Ishikawa (cell line): ENCODE measurements around the gene EFNA5.

Experiments used
- CEBPB ChIP-seq: IDR thresholded peaks from 2 replicates; pipeline ENCODE4 v1.6.1; 2012
- CREB1 ChIP-seq: IDR thresholded peaks from 2 replicates; pipeline ENCODE4 v1.6.1; 2012; ENCODE audit warnings: low read depth
- EGR1 ChIP-seq: IDR thresholded peaks from 2 replicates; pipeline ENCODE4 v1.6.1; 2012
- EP300 ChIP-seq: IDR thresholded peaks from 2 replicates; pipeline ENCODE4 v1.6.1; 2012; ENCODE audit warnings: borderline replicate concordance
- FOXM1 ChIP-seq: IDR thresholded peaks from 2 replicates; pipeline ENCODE4 v1.6.1; 2012; ENCODE audit warnings: low read depth, borderline replicate concordance
- NFIC ChIP-seq: IDR thresholded peaks from 2 replicates; pipeline ENCODE4 v1.6.1; 2012
- RAD21 ChIP-seq: IDR thresholded peaks from 2 replicates; pipeline ENCODE4 v1.6.1; 2012; ENCODE audit warnings: low read depth
- TAF1 ChIP-seq: IDR thresholded peaks from 2 replicates; pipeline ENCODE4 v1.6.1; 2012; ENCODE audit warnings: low read depth, mild to moderate bottlenecking
- TCF12 ChIP-seq: IDR thresholded peaks from 2 replicates; pipeline ENCODE4 v1.6.1; 2012; ENCODE audit warnings: low read depth
- TEAD4 ChIP-seq: IDR thresholded peaks from 2 replicates; pipeline ENCODE4 v1.6.1; 2012
- USF1 ChIP-seq: IDR thresholded peaks from 2 replicates; pipeline ENCODE4 v1.6.1; 2012
- YY1 ChIP-seq: IDR thresholded peaks from 2 replicates; pipeline ENCODE4 v1.6.1; 2012; ENCODE audit warnings: low read depth
- ZBTB7A ChIP-seq: IDR thresholded peaks from 2 replicates; pipeline ENCODE4 v1.6.1; 2012; ENCODE audit warnings: low read depth
- TF ChIP-seq, protein P1 (sequence below): IDR thresholded peaks from 2 replicates; pipeline ENCODE4 v1.6.1; 2012; ENCODE audit warnings: low read depth, mild to moderate bottlenecking
- TF ChIP-seq, protein P2 (sequence below): IDR thresholded peaks from 2 replicates; pipeline ENCODE4 v1.6.1; 2012

EFNA5 gene

DNA sequence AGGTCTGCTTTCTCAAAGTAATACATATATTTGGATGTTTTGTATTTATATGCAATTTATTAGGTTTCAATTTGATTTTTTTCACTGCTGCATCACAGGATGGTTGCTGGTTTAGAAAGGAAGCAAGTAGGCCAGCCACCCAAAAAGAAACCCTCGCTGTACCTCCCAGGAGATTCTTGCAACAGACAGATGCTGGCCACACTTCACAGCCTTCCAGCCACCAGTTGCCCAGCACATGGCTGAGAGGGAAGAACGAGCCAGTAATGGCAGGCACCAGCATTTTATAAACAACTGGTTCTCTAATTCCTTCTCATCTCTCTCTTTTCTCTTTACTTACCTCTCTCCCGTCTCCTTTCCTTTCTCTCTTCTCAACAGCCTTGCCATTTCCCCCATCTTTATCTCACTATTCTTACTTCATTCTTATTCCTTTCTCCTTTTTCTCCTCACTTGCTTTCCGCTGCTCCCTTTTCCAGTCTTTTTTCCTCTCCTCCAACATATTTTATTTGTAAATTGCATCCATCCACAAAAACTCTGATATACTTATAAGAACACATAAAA, 38.9 kb downstream of the EFNA5 start:
- TF ChIP-seq EGR1 (no peak), CREB1 (no peak), CEBPB (no peak), TAF1 (no peak), USF1 (no peak), TCF12 (no peak), ZBTB7A (no peak), TEAD4 (no peak), NFIC (no peak), RAD21 (no peak)

- TF ChIP-seq CEBPB: no peak
- TF ChIP-seq USF1: no peak
- no peak for TF ChIP-seq ZBTB7A
- no peak for TF ChIP-seq FOXM1
- no peak for TF ChIP-seq TEAD4
- TF ChIP-seq, protein P1, sequence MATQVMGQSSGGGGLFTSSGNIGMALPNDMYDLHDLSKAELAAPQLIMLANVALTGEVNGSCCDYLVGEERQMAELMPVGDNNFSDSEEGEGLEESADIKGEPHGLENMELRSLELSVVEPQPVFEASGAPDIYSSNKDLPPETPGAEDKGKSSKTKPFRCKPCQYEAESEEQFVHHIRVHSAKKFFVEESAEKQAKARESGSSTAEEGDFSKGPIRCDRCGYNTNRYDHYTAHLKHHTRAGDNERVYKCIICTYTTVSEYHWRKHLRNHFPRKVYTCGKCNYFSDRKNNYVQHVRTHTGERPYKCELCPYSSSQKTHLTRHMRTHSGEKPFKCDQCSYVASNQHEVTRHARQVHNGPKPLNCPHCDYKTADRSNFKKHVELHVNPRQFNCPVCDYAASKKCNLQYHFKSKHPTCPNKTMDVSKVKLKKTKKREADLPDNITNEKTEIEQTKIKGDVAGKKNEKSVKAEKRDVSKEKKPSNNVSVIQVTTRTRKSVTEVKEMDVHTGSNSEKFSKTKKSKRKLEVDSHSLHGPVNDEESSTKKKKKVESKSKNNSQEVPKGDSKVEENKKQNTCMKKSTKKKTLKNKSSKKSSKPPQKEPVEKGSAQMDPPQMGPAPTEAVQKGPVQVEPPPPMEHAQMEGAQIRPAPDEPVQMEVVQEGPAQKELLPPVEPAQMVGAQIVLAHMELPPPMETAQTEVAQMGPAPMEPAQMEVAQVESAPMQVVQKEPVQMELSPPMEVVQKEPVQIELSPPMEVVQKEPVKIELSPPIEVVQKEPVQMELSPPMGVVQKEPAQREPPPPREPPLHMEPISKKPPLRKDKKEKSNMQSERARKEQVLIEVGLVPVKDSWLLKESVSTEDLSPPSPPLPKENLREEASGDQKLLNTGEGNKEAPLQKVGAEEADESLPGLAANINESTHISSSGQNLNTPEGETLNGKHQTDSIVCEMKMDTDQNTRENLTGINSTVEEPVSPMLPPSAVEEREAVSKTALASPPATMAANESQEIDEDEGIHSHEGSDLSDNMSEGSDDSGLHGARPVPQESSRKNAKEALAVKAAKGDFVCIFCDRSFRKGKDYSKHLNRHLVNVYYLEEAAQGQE: no peak
- no peak for TF ChIP-seq YY1
- TF ChIP-seq, protein P2, sequence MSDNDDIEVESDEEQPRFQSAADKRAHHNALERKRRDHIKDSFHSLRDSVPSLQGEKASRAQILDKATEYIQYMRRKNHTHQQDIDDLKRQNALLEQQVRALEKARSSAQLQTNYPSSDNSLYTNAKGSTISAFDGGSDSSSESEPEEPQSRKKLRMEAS: no peak
- no peak for TF ChIP-seq TCF12
- no peak for TF ChIP-seq TAF1
- no peak for TF ChIP-seq NFIC
- TF ChIP-seq EP300: no peak
- no peak for TF ChIP-seq CREB1
- TF ChIP-seq RAD21: no peak
- no peak for TF ChIP-seq EGR1
These were observed 40.6 kb downstream of the EFNA5 start for GRCh38 chr5:107630184-107630583.

DNA sequence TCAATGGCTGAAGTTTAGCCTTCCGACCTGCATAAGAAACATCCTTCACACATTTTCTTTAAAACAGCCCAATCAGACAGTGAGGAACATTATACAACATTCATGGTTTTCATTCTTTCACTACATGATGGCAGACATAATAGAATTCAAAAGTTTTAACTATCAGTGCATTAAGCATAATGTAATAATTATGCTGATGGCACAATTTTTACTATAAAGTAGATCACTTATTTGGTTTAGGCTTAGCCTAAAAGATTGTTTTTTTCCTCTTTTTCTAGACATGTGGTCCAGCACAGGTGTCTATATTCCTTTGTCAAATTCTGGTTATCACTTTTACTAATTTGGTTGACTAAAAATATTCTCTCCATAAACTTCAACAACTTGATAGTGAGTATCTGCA, 46.5 kb downstream of the EFNA5 start:
- TF ChIP-seq, protein P2: no peak
- TF ChIP-seq TCF12 (no peak), RAD21 (no peak), CREB1 (no peak), EP300 (no peak), ZBTB7A (no peak), NFIC (no peak), EGR1 (no peak)
- TF ChIP-seq, protein P1: no peak

GRCh38 chr5:107621089-107621488, 49.6 kb downstream of the EFNA5 start:
- TF ChIP-seq ZBTB7A: no peak
- no peak for TF ChIP-seq RAD21
- TF ChIP-seq TAF1: no peak
- TF ChIP-seq CEBPB: no peak
- TF ChIP-seq TCF12: no peak
- TF ChIP-seq USF1: no peak

DNA sequence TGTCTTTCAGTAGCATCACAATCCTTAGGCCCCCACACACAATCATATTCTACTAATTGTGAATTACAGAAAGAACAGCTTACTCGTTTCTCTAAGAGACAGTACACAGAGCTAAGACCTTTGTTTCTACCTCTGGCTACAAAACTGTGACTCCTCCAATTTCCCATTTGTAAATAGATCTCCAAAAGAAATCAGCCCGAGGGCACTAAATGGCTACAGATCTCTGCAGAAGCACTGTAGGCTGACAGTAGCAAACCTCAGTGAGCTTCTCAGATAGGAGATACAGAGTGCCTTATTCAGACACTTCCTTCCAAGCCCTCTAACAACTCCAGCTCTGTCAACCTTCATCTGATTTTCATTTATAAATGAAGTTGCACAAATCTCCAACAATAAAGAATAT, 51.0 kb downstream of the EFNA5 start:
- TF ChIP-seq, protein P1: no peak
- TF ChIP-seq EGR1: no peak
- TF ChIP-seq TEAD4: no peak
- no peak for TF ChIP-seq CEBPB
- no peak for TF ChIP-seq ZBTB7A
- no peak for TF ChIP-seq YY1
- TF ChIP-seq RAD21: no peak
- no peak for TF ChIP-seq CREB1
- no peak for TF ChIP-seq EP300
- no peak for TF ChIP-seq USF1
- no peak for TF ChIP-seq TAF1
- no peak for TF ChIP-seq NFIC
- TF ChIP-seq TCF12: no peak
- no peak for TF ChIP-seq FOXM1
